ENCODE results near the gene RPL27. TPM values are rescaled to one million over a fixed set of nuclear protein-coding genes. Genes with fewer than 3 reads are reported as not detected.
A peak's percentile ranks its signal among the peaks of the same experiment; 100 is the strongest.

The RPL27 gene
- total and polyA plus RNA-seq, 9 donors, result 1,130 to 5,312 (median 1,880) TPM

DNA sequence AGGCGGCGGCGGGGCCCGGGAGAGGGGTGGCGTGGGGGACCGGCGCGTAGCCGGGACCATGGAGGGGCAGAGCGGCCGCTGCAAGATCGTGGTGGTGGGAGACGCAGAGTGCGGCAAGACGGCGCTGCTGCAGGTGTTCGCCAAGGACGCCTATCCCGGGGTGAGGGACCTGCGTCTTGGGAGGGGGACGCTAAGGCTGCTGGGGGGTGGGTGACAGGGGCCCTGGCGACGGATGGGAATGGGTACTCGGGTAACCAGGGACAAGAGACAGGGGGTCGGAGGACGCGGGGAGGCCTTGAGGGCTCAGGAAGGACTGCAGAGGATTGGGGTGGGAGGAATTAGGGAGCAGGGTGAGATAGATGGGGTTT lies 27.1 kb downstream of the RPL27 start:
- peaks cover 3% of the 10 kb centered on the region for H3K4me1 ChIP-seq (ENCODE audit: insufficient read depth)

DNA sequence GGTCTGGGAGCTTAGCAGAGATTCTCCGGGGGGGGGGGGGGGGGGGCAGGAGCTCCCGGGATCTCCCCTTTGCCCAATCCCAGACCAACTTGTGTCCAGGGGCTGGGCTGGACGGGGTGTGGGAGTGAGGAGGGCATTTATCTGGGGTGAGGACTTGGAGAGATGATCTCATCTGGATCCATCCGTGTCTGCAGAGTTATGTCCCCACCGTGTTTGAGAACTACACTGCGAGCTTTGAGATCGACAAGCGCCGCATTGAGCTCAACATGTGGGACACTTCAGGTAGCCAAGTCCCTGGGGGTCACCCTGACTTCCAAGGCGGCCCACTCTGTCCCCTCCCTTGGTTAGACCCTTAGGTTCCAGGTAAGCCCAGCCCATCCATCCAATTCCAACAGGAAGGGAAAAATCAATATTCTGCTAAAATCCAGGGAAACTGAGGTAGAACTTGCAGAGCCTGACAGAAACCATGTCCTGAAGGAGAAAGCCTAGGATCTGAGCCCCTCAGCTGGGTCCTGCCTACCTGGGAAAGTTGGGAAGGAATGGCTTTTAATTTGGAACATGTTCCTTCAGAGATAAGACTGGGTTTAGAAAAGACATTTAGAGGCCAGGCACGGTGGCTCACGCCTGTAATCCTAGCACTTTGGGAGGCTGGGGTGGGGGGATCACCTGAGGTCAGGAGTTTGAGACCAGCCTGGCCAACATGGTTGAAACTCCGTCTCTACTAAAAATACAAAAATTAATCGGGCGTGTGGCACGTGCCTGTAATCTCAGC lies 27.7 kb downstream of the RPL27 start:
- 59 to 63% (median 61%) methylated on average over 16 of the region's 16 CpGs for whole genome bisulfite sequencing, 3 donors

More for the DNA sequence above, 27.1 kb downstream of the RPL27 start:
- Histone ChIP-seq H3K4me3 (peak overlapping the region; percentile 56), H3K27ac (peak overlapping the region; percentile 34 to 42), H3K27me3 (no peaks in the 10 kb centered on the region), H3K9me3 (no peaks in the 10 kb centered on the region), H3K36me3 (no peaks in the 10 kb centered on the region)
- intact Hi-C loops (cut with DNase I), result loop anchor here in 2 of 4 donors (5.0 to 10.0 kb wide), 3 partner anchors 102 to 290 kb away; partner anchors contain the start of genes BRCA1 (in 1 of the 2) and TMEM106A (in 1 of the 2)
- no peak for DNase-seq
- WGBS, 3 donors, result 3 to 10% (median 6%) methylated on average over 20 to 27 of the region's 27 CpGs
- TF ChIP-seq EP300 (IDR thresholded peaks at IDR 0.05) (no peak), POLR2A (IDR thresholded peaks at IDR 0.05) (no peak)
- TF ChIP-seq, protein P1, sequence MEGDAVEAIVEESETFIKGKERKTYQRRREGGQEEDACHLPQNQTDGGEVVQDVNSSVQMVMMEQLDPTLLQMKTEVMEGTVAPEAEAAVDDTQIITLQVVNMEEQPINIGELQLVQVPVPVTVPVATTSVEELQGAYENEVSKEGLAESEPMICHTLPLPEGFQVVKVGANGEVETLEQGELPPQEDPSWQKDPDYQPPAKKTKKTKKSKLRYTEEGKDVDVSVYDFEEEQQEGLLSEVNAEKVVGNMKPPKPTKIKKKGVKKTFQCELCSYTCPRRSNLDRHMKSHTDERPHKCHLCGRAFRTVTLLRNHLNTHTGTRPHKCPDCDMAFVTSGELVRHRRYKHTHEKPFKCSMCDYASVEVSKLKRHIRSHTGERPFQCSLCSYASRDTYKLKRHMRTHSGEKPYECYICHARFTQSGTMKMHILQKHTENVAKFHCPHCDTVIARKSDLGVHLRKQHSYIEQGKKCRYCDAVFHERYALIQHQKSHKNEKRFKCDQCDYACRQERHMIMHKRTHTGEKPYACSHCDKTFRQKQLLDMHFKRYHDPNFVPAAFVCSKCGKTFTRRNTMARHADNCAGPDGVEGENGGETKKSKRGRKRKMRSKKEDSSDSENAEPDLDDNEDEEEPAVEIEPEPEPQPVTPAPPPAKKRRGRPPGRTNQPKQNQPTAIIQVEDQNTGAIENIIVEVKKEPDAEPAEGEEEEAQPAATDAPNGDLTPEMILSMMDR (IDR thresholded peaks at IDR 0.05), result no peak

DNA sequence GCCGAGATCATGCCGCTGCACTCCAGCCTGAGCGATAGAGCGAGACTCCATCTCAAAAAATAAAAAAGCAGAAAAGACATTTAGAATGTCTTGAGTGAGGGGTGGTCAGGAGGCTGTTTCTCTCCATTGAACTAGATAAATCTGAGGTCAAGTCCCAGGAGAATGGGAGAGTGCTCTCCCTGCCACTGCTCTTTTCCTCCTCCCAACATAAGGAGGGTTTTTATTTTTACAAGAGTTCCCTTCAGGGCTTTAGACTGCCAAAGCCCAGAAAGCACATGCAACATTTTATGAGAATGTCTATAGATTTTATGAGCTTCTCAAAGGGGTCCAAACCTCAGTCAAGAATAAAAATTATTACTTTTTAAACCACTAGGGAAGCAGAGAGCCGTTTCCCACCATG lies 28.4 kb downstream of the RPL27 start:
- no peaks in the 10 kb centered on the region for H3K9me3 ChIP-seq
- DNase-seq, result no peak
- H3K4me3 ChIP-seq, result no peak overlapping the region
- H3K4me1 ChIP-seq (ENCODE audit: insufficient read depth), result no peaks in the 10 kb centered on the region
- H3K27me3 ChIP-seq, result no peaks in the 10 kb centered on the region
- intact Hi-C loops (cut with DNase I), result loop anchor here in 2 of 4 donors (5.0 to 10.0 kb wide), 3 partner anchors 101 to 288 kb away; partner anchors contain the start of genes BRCA1 (in 1 of the 2) and TMEM106A (in 1 of the 2)
- H3K36me3 ChIP-seq, result no peaks in the 10 kb centered on the region
- no peak overlapping the region for H3K27ac ChIP-seq
- TF ChIP-seq, protein P1 (IDR thresholded peaks at IDR 0.05), result no peak
- TF ChIP-seq EP300 (IDR thresholded peaks at IDR 0.05) (no peak), POLR2A (IDR thresholded peaks at IDR 0.05) (no peak)
- 67 to 74% (median 71%) methylated on average over 5 of the region's 5 CpGs for WGBS, 3 donors

More for the DNA sequence above, 27.7 kb downstream of the RPL27 start:
- no peak for TF ChIP-seq POLR2A (IDR thresholded peaks at IDR 0.05)
- intact Hi-C loops (cut with DNase I), result loop anchor here in 2 of 4 donors (5.0 to 10.0 kb wide), 3 partner anchors 101 to 289 kb away; partner anchors contain the start of genes BRCA1 (in 1 of the 2) and TMEM106A (in 1 of the 2)
- peak in 1 of 5 donors; percentile 37 for DNase-seq
- Histone ChIP-seq H3K4me1 (ENCODE audit: insufficient read depth) (no peaks in the 10 kb centered on the region), H3K4me3 (peak overlapping the region; percentile 56), H3K27me3 (no peaks in the 10 kb centered on the region), H3K27ac (peak overlapping the region; percentile 34 to 42), H3K9me3 (no peaks in the 10 kb centered on the region), H3K36me3 (no peaks in the 10 kb centered on the region)

DNA sequence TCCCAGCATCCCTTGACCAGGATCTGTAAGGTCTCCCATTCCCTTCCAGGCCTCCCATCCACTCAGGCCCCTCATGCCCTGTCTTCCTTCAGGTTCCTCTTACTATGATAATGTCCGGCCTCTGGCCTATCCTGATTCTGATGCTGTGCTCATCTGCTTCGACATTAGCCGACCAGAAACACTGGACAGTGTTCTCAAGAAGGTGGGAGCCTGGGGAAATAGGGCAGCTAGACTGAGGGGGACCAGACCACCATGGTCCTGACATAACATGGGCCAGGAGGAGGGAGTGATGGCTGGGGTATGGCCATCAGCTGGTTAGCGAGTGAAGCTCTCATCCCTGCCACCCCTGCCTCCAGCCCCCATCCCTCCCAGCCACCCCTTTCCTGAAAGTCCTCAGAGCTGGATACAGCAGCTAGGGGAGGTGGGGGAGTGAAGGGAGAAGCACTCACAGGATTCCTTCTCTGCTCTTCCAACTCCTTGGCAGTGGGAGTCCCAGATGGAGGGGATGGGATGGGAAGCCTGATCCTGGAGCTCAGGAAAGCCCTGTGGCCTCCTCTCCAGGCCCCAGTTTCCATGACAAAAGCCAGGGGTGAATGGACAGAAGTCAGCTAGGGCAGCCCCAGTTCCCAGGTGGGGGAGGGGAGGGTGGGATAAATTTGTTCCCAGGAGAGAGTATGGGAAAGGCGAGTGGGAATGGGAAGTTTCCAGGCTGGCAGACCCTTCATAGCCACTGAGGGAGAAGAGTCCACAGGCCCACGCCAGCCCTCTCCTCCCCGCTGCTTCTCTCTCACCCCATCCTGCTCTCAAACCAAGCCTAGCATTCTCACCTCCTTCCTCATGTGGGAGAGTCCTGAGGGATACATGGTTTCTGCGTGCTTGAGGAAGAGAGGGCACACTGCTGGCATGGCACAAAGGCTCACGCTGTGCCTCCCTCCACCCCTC lies 29.1 kb downstream of the RPL27 start:
- 74 to 82% (median 75%) methylated on average over 9 of the region's 9 CpGs for WGBS, 3 donors
- Histone ChIP-seq H3K27me3 (no peaks in the 10 kb centered on the region), H3K9me3 (no peaks in the 10 kb centered on the region), H3K4me1 (ENCODE audit: insufficient read depth) (no peaks in the 10 kb centered on the region), H3K27ac (no peak overlapping the region), H3K4me3 (no peak overlapping the region), H3K36me3 (no peaks in the 10 kb centered on the region)
- TF ChIP-seq POLR2A (IDR thresholded peaks at IDR 0.05) (no peak), EP300 (IDR thresholded peaks at IDR 0.05) (no peak)
- TF ChIP-seq, protein P1 (IDR thresholded peaks at IDR 0.05), result no peak
- intact Hi-C loops (cut with DNase I), result loop anchor here in 2 of 4 donors (5.0 to 10.0 kb wide), 3 partner anchors 100 to 287 kb away; partner anchors contain the start of genes BRCA1 (in 1 of the 2) and TMEM106A (in 1 of the 2)
- DNase-seq, result no peak
